Hepatocyte (in vitro differentiated cells): ENCODE measurements around the gene DOC2A.

ENCODE experiments used
- EZH2 ChIP-seq: fragments of 200-600 bp; sonication (generic); IDR thresholded peaks from 2 replicates; pipeline ENCODE4 v1.6.1; 2016; ENCODE audit warnings: antibody characterized with exemption, mild to moderate bottlenecking, borderline replicate concordance
- EZH2phosphoT487 ChIP-seq: fragments of 200-600 bp; sonication (generic); IDR thresholded peaks from one replicate; pipeline ENCODE4 v1.6.1; 2018; ENCODE audit warnings: antibody characterized with exemption, mild to moderate bottlenecking, low read depth, moderate library complexity; ENCODE audit not compliant: unreplicated experiment, severe bottlenecking
- TF ChIP-seq, protein P1 (sequence below): fragments of 200-600 bp; sonication (generic); IDR thresholded peaks from 2 replicates; pipeline ENCODE4 v1.5.1; 2016; ENCODE audit warnings: antibody characterized with exemption, mild to moderate bottlenecking; ENCODE audit not compliant: poor library complexity

DNA sequence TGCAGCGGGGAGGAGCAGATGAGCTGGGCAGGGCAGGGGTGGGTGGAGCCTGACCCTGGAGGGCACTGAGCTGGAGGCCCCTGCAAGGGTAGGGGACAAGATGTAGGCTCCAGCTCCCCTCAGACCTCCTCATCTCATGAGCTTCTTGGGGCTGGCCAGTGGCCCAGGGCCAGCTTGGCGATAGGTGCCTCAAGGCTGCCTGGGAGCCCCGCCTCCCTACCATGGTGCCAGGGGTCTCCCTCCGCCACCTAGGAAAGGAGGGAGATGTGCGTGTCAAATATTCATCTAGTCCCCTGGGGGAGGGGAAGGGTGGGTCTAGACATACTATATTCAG is 19.3 kb downstream of the DOC2A start:
- TF ChIP-seq, protein P1, sequence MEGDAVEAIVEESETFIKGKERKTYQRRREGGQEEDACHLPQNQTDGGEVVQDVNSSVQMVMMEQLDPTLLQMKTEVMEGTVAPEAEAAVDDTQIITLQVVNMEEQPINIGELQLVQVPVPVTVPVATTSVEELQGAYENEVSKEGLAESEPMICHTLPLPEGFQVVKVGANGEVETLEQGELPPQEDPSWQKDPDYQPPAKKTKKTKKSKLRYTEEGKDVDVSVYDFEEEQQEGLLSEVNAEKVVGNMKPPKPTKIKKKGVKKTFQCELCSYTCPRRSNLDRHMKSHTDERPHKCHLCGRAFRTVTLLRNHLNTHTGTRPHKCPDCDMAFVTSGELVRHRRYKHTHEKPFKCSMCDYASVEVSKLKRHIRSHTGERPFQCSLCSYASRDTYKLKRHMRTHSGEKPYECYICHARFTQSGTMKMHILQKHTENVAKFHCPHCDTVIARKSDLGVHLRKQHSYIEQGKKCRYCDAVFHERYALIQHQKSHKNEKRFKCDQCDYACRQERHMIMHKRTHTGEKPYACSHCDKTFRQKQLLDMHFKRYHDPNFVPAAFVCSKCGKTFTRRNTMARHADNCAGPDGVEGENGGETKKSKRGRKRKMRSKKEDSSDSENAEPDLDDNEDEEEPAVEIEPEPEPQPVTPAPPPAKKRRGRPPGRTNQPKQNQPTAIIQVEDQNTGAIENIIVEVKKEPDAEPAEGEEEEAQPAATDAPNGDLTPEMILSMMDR, result no peak
- TF ChIP-seq EZH2, result no peak
- no peak for TF ChIP-seq EZH2phosphoT487
